Mammary epithelial cell (primary cell): ENCODE measurements around the gene WAS.

Source experiments
- EZH2 ChIP-seq: IDR thresholded peaks from 2 replicates; pipeline ENCODE4 v1.6.1; 2012; ENCODE audit warnings: low read length, inconsistent platforms, borderline replicate concordance
- TF ChIP-seq, protein P1 (sequence below), 2 donors: IDR thresholded peaks in 1 of 2; conservative IDR thresholded peaks in 1 of 2; 2 replicates each; pipeline ENCODE4 v1.5.1; 2011 to 2012; ENCODE audit warnings: inconsistent platforms in 2 of 2, low read length in 2 of 2, mild to moderate bottlenecking in 2 of 2, control low read depth in 1 of 2, low read depth in 1 of 2; ENCODE audit not compliant: insufficient read depth in 1 of 2; ENCODE audit errors: extremely low read depth in 1 of 2

DNA sequence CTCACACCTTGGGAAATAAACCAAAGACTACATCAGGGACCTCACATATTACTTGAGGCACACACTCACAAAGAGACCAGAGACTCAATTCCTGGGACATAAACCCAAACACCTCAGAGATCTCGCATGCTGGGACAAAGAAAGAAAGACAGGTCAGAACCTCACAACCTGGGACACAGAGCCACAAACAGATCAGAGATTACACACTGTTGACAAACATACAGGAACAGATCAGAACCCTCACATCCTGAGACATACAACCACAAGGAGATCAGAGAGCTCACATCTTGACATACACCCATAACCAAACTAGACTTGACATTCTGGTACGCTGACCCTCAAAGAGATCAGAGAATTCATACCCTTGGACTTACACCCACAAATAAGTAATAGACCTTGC, 30.2 kb downstream of the WAS start:
- TF ChIP-seq, protein P1, sequence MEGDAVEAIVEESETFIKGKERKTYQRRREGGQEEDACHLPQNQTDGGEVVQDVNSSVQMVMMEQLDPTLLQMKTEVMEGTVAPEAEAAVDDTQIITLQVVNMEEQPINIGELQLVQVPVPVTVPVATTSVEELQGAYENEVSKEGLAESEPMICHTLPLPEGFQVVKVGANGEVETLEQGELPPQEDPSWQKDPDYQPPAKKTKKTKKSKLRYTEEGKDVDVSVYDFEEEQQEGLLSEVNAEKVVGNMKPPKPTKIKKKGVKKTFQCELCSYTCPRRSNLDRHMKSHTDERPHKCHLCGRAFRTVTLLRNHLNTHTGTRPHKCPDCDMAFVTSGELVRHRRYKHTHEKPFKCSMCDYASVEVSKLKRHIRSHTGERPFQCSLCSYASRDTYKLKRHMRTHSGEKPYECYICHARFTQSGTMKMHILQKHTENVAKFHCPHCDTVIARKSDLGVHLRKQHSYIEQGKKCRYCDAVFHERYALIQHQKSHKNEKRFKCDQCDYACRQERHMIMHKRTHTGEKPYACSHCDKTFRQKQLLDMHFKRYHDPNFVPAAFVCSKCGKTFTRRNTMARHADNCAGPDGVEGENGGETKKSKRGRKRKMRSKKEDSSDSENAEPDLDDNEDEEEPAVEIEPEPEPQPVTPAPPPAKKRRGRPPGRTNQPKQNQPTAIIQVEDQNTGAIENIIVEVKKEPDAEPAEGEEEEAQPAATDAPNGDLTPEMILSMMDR (conservative IDR thresholded peaks at IDR 0.05 in 1 of 2, IDR thresholded peaks at IDR 0.05 in 1 of 2; ENCODE audit: extremely low read depth in 1 of 2, insufficient read depth in 1 of 2, low read depth in 1 of 2, low read length in 2 of 2): no peak
- TF ChIP-seq EZH2: no peak
